HG03457 (cell line): Measurements from ENCODE around the gene GATAD2A.

ENCODE experiments used
- ATAC-seq: cut with Tn5 transposase; IDR thresholded peaks from one replicate; pipeline ENCODE4 v1.9.1; 2021; ENCODE audit warnings: moderate number of reproducible peaks; ENCODE audit not compliant: unreplicated experiment

The GATAD2A gene

GRCh38 chr19:19504754-19505668 is 99.5 kb downstream of the GATAD2A start:
- no peak for ATAC-seq

- no peak for ATAC-seq
Observed at GRCh38 chr19:19505669-19506326, 100.3 kb downstream of the GATAD2A start.

- ATAC-seq: no peak
Observed at GRCh38 chr19:19506592-19506991, 101.1 kb downstream of the GATAD2A start.

GRCh38 chr19:19507354-19507753 is 101.9 kb downstream of the GATAD2A start:
- no peak for ATAC-seq

GRCh38 chr19:19508217-19508616 is 102.7 kb downstream of the GATAD2A start:
- no peak for ATAC-seq

- ATAC-seq: no peak
Observed at GRCh38 chr19:19510432-19510831, 105.0 kb downstream of the GATAD2A start.

GRCh38 chr19:19513682-19514081 is 108.2 kb downstream of the GATAD2A start:
- ATAC-seq: no peak

- no peak for ATAC-seq
Observed at GRCh38 chr19:19514215-19514657, 108.8 kb downstream of the GATAD2A start.

GRCh38 chr19:19514881-19515641 is 109.6 kb downstream of the GATAD2A start, which contains the start of gene TSSK6:
TSSK6 (minus strand) TSS chr19:19515548; CDS start chr19:19515427, 121 bp downstream.
- no peak for ATAC-seq

GRCh38 chr19:19515642-19516519 is 110.4 kb downstream of the GATAD2A start, which contains the start of gene NDUFA13:
NDUFA13 (plus strand) TSS chr19:19516225; CDS start chr19:19516239, 14 bp downstream.
- ATAC-seq: peak; percentile 73

GRCh38 chr19:19517235-19517619 is 111.8 kb downstream of the GATAD2A start:
- no peak for ATAC-seq

GRCh38 chr19:19520989-19521388 is 115.5 kb downstream of the GATAD2A start:
- no peak for ATAC-seq

- no peak for ATAC-seq
Observed at GRCh38 chr19:19523177-19523576, 117.7 kb downstream of the GATAD2A start.

- no peak for ATAC-seq
Observed at GRCh38 chr19:19524053-19524452, 118.6 kb downstream of the GATAD2A start.

GRCh38 chr19:19525611-19526380 is 120.3 kb downstream of the GATAD2A start:
- ATAC-seq: no peak

GRCh38 chr19:19526581-19527370 is 121.3 kb downstream of the GATAD2A start:
- no peak for ATAC-seq

- ATAC-seq: no peak
Observed at GRCh38 chr19:19527371-19527656, 121.8 kb downstream of the GATAD2A start.

- ATAC-seq: no peak
Observed at GRCh38 chr19:19527674-19528625, 122.5 kb downstream of the GATAD2A start.
